GM12865 (cell line): ENCODE data around the gene SEC14L1.

Source experiments
- DNase-seq: peaks from one replicate; pipeline ENCODE4 v3.0.0; 2010; ENCODE audit warnings: low read depth
- H3K4me3 ChIP-seq: 2 replicates; pipeline ENCODE4 v1.5.1; 2011; ENCODE audit warnings: mild to moderate bottlenecking, low read depth, low read length, control low read depth
- TF ChIP-seq, protein P1 (sequence below): IDR thresholded peaks from 2 replicates; pipeline ENCODE4 v1.5.1; 2011; ENCODE audit warnings: low read length, control low read depth, low read depth, inconsistent platforms; ENCODE audit not compliant: insufficient read depth; ENCODE audit errors: missing control alignments

SEC14L1 gene

GRCh38 chr17:77214328-77214727 lies 73.6 kb downstream of the SEC14L1 start:
- TF ChIP-seq, protein P1, sequence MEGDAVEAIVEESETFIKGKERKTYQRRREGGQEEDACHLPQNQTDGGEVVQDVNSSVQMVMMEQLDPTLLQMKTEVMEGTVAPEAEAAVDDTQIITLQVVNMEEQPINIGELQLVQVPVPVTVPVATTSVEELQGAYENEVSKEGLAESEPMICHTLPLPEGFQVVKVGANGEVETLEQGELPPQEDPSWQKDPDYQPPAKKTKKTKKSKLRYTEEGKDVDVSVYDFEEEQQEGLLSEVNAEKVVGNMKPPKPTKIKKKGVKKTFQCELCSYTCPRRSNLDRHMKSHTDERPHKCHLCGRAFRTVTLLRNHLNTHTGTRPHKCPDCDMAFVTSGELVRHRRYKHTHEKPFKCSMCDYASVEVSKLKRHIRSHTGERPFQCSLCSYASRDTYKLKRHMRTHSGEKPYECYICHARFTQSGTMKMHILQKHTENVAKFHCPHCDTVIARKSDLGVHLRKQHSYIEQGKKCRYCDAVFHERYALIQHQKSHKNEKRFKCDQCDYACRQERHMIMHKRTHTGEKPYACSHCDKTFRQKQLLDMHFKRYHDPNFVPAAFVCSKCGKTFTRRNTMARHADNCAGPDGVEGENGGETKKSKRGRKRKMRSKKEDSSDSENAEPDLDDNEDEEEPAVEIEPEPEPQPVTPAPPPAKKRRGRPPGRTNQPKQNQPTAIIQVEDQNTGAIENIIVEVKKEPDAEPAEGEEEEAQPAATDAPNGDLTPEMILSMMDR, result no peak
- DNase-seq, result no peak
- H3K4me3 ChIP-seq, result no peak overlapping the region

DNA sequence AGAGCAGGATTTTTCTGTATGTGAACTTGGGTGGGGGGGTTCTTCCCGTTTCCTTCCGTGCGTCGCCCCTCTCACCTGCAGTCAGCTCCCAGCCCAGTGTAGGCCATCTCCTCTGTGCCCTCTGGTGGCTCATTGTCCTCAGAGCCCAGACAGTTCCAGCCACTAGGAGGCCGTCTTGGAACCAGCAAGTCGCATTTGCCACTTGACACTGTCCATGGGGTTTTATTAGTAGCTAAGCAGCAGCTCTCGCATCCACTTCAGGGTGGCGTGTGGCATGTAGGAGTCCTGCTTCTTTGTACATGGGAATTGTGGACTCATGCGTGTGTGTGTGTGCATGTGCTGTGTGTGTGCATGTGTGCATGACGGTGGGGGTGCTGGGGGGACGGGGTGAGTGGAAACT lies 74.0 kb downstream of the SEC14L1 start:
- no peak overlapping the region for H3K4me3 ChIP-seq
- TF ChIP-seq, protein P1, result no peak
- DNase-seq, result peak; percentile 37

- no peak overlapping the region for H3K4me3 ChIP-seq
- TF ChIP-seq, protein P1, result no peak
These were observed 74.5 kb downstream of the SEC14L1 start for GRCh38 chr17:77215281-77215680.

DNA sequence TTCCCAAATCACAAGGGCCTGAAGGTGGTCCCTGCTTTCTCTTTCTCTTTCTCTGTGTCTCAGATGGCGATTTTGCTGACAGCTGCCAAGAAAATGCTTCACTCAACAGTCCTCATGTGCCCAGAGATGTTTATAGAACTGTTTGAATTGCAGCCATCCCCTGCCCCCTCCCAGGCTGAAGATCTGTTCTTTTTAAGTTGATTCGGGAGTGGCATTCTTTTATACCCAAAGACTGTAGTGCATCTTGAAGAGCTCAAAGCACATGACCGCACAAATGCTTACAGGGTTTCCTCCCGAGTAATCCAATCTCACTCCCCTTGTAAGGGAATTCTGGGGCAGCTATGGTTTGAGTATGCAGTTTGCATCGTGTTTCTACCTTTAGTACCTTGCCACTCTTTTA lies 75.7 kb downstream of the SEC14L1 start:
- no peak overlapping the region for H3K4me3 ChIP-seq
- no peak for DNase-seq
- TF ChIP-seq, protein P1, result no peak

More at GRCh38 chr17:77215281-77215680, 74.5 kb downstream of the SEC14L1 start:
- no peak for DNase-seq

DNA sequence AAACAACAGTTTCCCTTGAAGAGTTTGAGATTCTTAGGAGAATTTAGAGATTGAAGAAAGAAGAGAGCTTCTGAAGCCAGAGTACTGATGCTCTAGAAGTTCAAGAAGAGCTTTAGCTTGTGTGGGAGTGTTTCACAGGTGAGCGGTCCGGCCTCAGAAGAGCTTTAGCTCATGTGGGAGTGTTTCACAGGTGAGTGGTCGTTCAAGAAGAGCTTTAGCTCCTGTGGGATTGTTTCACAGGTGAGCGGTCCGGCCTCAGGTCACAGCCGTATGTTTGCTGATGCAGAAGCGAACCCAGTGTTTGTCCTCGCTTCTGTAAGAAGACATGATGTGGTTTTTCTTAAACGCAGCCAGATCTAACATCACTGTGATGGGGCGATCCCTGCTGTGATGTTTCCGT lies 76.4 kb downstream of the SEC14L1 start:
- TF ChIP-seq, protein P1, result no peak
- DNase-seq, result no peak
- no peak overlapping the region for H3K4me3 ChIP-seq

- TF ChIP-seq, protein P1, result no peak
- H3K4me3 ChIP-seq, result no peak overlapping the region
- no peak for DNase-seq
These were observed 76.8 kb downstream of the SEC14L1 start for GRCh38 chr17:77217566-77217965.

GRCh38 chr17:77218902-77219301 lies 78.1 kb downstream of the SEC14L1 start:
- TF ChIP-seq, protein P1, result no peak
- no peak for DNase-seq
- H3K4me3 ChIP-seq, result no peak overlapping the region
